HepG2 (cell line): Measurements from ENCODE around the gene LRIF1. TPM values are rescaled to one million over a fixed set of nuclear protein-coding genes. Genes with fewer than 3 reads are reported as not detected.

ENCODE experiments used
- ATAC-seq: fragments of 200-7000 bp; cut with Tn5 transposase; 3 replicates; pipeline ENCODE4 v1.9.1; 2020; ENCODE audit warnings: mild to moderate bottlenecking, moderate library complexity
- BruUV-seq: library from RNA; stranded (reverse); fragments of 400-500 nt; replicated peaks from 2 replicates; lab custom pipeline; 2021; lab: Mats Ljungman, UMichigan
- CTCF ChIA-PET: fragments of 300-600 bp; formaldehyde crosslinking; extraction: SDS; loops from one replicate; lab custom pipeline; 2021; ENCODE audit warnings: low total read pairs, inconsistent platforms, low intra/inter-chr PET ratio; lab: Yijun Ruan, JAX
- POLR2A ChIA-PET: fragments of 350-600 bp; sonication (Branson Sonifier 250); formaldehyde crosslinking; loops from one replicate; lab custom pipeline; 2020; ENCODE audit warnings: antibody characterized with exemption, inconsistent platforms; lab: Yijun Ruan, JAX
- DNase-seq: peaks from one replicate; pipeline ENCODE4 v3.0.0-alpha.2; 2015; ENCODE audit warnings: low spot score
- FAIRE-seq: peaks from 3 replicates; lab custom pipeline; 2011; peaks lifted over from hg19 to GRCh38; lab: Jason Lieb, UNC
- H2AFZ ChIP-seq: one replicate; pipeline ENCODE4 v1.6.1; 2011; ENCODE audit warnings: low read length, inconsistent platforms
- H3K27ac ChIP-seq: fragments of 300-600 bp; 3 replicates; pipeline ENCODE4 v1.8.0; 2011; ENCODE audit warnings: mixed run types, mild to moderate bottlenecking, mixed read lengths, low read length, inconsistent platforms; ENCODE audit not compliant: insufficient read depth; ENCODE audit errors: extremely low read length
- H3K27me3 ChIP-seq, 2 experiments: fragments of 200-600 bp in 1 of 2; 2 replicates in 1 of 2; 3 replicates in 1 of 2; pipeline versions ENCODE4 v1.6.0 to v1.8.0; 2011; ENCODE audit warnings: low read length in 2 of 2, mild to moderate bottlenecking in 2 of 2, moderate library complexity in 2 of 2, inconsistent platforms in 1 of 2; ENCODE audit not compliant: insufficient read depth in 2 of 2, control insufficient read depth in 1 of 2
- H3K36me3 ChIP-seq, 2 experiments: fragments of 200-600 bp in 1 of 2; replicated peaks in 1 of 2; 2 replicates in 1 of 2; 3 replicates in 1 of 2; pipeline versions ENCODE4 v1.5.1 to v1.8.0; 2011; ENCODE audit warnings: low read length in 2 of 2, inconsistent platforms in 1 of 2; ENCODE audit not compliant: insufficient read depth in 2 of 2, control insufficient read depth in 1 of 2
- H3K4me1 ChIP-seq: 2 replicates; pipeline ENCODE4 v1.5.1; 2012; ENCODE audit warnings: low read length, inconsistent platforms; ENCODE audit not compliant: insufficient read depth
- H3K4me2 ChIP-seq: 2 replicates; pipeline ENCODE4 v1.6.0; 2011; ENCODE audit warnings: low read depth, low read length, inconsistent platforms
- H3K4me3 ChIP-seq, 3 experiments: fragments of 200-600 bp in 1 of 3; sonication (generic), shearing (Covaris generic) in 1 of 3; replicated peaks in 1 of 3; 2 replicates each; pipeline ENCODE4 v1.5.1; 2011 to 2016; ENCODE audit warnings: low read length in 3 of 3, inconsistent platforms in 2 of 3, low read depth in 2 of 3, mild to moderate bottlenecking in 2 of 3, control low read depth in 1 of 3, mixed read lengths in 1 of 3; ENCODE audit not compliant: insufficient read depth in 1 of 3
- H3K79me2 ChIP-seq: one replicate; pipeline ENCODE4 v1.6.1; 2011; ENCODE audit warnings: low read length, inconsistent platforms; ENCODE audit not compliant: insufficient read depth
- H3K9ac ChIP-seq: 2 replicates; pipeline ENCODE4 v1.6.0; 2011; ENCODE audit warnings: mild to moderate bottlenecking, low read depth, low read length, inconsistent platforms; ENCODE audit not compliant: insufficient read depth
- H3K9me3 ChIP-seq: 2 replicates; pipeline ENCODE4 v1.5.1; 2012; ENCODE audit warnings: mild to moderate bottlenecking, low read length
- H4K20me1 ChIP-seq: 2 replicates; pipeline ENCODE4 v1.6.0; 2011; ENCODE audit warnings: inconsistent platforms, mild to moderate bottlenecking, low read length, moderate library complexity; ENCODE audit not compliant: insufficient read depth
- CBFB ChIP-seq: sonication (generic); formaldehyde crosslinking; IDR thresholded peaks from 2 replicates; pipeline ENCODE4 v1.4.0; 2020; ENCODE audit warnings: missing genetic modification reagents
- DMTF1 ChIP-seq: sonication (generic); formaldehyde crosslinking; IDR thresholded peaks from 2 replicates; pipeline ENCODE4 v1.4.0; 2020; ENCODE audit warnings: mild to moderate bottlenecking, missing genetic modification reagents
- HMGXB3 ChIP-seq: sonication (generic); formaldehyde crosslinking; IDR thresholded peaks from 2 replicates; pipeline ENCODE4 v1.4.0; 2020; ENCODE audit warnings: missing genetic modification reagents, borderline replicate concordance
- KMT2A ChIP-seq: sonication (generic); formaldehyde crosslinking; IDR thresholded peaks from 2 replicates; pipeline ENCODE4 v1.4.0; 2020; ENCODE audit warnings: missing genetic modification reagents
- LRRFIP1 ChIP-seq: sonication (generic); formaldehyde crosslinking; conservative IDR thresholded peaks from 2 replicates; pipeline ENCODE4 v1.4.0; 2020; ENCODE audit warnings: missing genetic modification reagents
- RORA ChIP-seq: sonication (generic); formaldehyde crosslinking; IDR thresholded peaks from 2 replicates; pipeline ENCODE4 v1.5.0; 2020; ENCODE audit warnings: mild to moderate bottlenecking, missing genetic modification reagents, moderate library complexity
- ZNF282 ChIP-seq: fragments of 450-650 bp; IDR thresholded peaks from 2 replicates; pipeline ENCODE4 v1.6.1; 2018; ENCODE audit not compliant: partially characterized antibody
- ZNF512B ChIP-seq: sonication (generic); formaldehyde crosslinking; IDR thresholded peaks from 2 replicates; pipeline ENCODE4 v1.5.1; 2020; ENCODE audit warnings: missing genetic modification reagents, mild to moderate bottlenecking, borderline replicate concordance
- ZNF639 ChIP-seq: conservative IDR thresholded peaks from 2 replicates; pipeline ENCODE4 v1.6.1; 2018; ENCODE audit warnings: missing genetic modification reagents
- WGBS: methylation state at CpG from one replicate; pipeline ENCODE4 v1.1.6; 2017; ENCODE audit warnings: low lambda C conversion rate; 5-methylcytosine and 5-hydroxymethylcytosine counted together
- in situ Hi-C: cut with HindIII; loops from 2 replicates; pipeline ENCODE4 v1.10.0; 2017; ENCODE audit warnings: low pct_unique_long_range_greater_than_20kb; ENCODE audit not compliant: extremely low pct_ligation_motif_present
- intact Hi-C: fragments of 100-400 bp; cut with micrococcal nuclease; formaldehyde crosslinking; loops from one replicate; pipeline ENCODE4 v1.10.0; 2022; ENCODE audit not compliant: unreplicated experiment
- polyA plus RNA-seq, 8 experiments: library from polyadenylated mRNA; depleted of rRNA in 3 of 8; stranded (reverse) in 7 of 8; unstranded in 1 of 8; fragments of >200 nt; fragmentation: Illumina TruSeq in 4 of 8; extraction: Trizol in 4 of 8; gene quantifications; 2 replicates each; pipeline versions ENCODE4 v1.2.1 to v1.2.3, GENCODE V29; 2011 to 2016; ENCODE audit warnings: low read depth in 4 of 8, missing spikeins in 1 of 8, mixed read lengths in 1 of 8; ENCODE audit not compliant: insufficient read depth in 1 of 8
- total RNA-seq, 5 experiments: library from RNA; depleted of rRNA; stranded (reverse); fragments of >200 nt; fragmentation: Illumina TruSeq; extraction: Trizol; gene quantifications; 2 replicates each; pipeline ENCODE4 v1.2.3, GENCODE V29; 2016; ENCODE audit warnings: low read depth in 1 of 5

The LRIF1 gene
- total and polyA plus RNA-seq, 2 of the 13 experiments (the other 11 are each of a cell fraction or from before 2014, with no cell fraction given), result 18.4 to 42.4 TPM

- Histone ChIP-seq H3K27ac (no peak overlapping the region), H3K79me2 (no peaks in the 10 kb centered on the region), H3K4me1 (no peaks in the 10 kb centered on the region), H3K36me3 (no peaks in the 10 kb centered on the region), H3K9me3 (no peaks in the 10 kb centered on the region), H3K4me3 (no peak overlapping the region), H3K9ac (no peak overlapping the region), H4K20me1 (no peaks in the 10 kb centered on the region), H3K27me3 (peaks cover 0 to 1% of the 10 kb centered on the region in 2 experiments; a peak in 2 of 5 replicates), H3K4me2 (no peak overlapping the region), H2AFZ (no peak overlapping the region)
- DNase-seq, result no peak
- in situ Hi-C loops (no loop called here), intact Hi-C loops (no loop called here)
- no TSS peak for BruUV-seq
- ATAC-seq, result no peak
- FAIRE-seq, result no peak
- ChIA-PET POLR2A (no interaction called here), CTCF (no interaction called here)
- WGBS, result 0% methylated on average over 2 of the region's 3 CpGs
- no peak for TF ChIP-seq HMGXB3 (CRISPR knock-in tag)
- no peak for TF ChIP-seq ZNF282
- TF ChIP-seq LRRFIP1 (CRISPR knock-in tag), result no peak
- TF ChIP-seq RORA (CRISPR knock-in tag), result no peak
- TF ChIP-seq DMTF1 (CRISPR knock-in tag), result no peak
- no peak for TF ChIP-seq ZNF512B (CRISPR knock-in tag)
- no peak for TF ChIP-seq ZNF639
- no peak for TF ChIP-seq KMT2A (CRISPR knock-in tag)
- no peak for TF ChIP-seq CBFB (CRISPR knock-in tag)
Measured at GRCh38 chr1:110903853-110904500, 59.7 kb downstream of the LRIF1 start.
